ENCODE measurements around the gene TINAGL1. TPM values are rescaled to one million over a fixed set of nuclear protein-coding genes. Genes with fewer than 3 reads are reported as not detected.
"Not testable (repeated sequence)": the region's sequence is repeated elsewhere in the genome, so short reads cannot be mapped to it uniquely, and the experiment has no call there.

The TINAGL1 gene
- total RNA-seq, 2 donors from 2014 or later: not detected

DNA sequence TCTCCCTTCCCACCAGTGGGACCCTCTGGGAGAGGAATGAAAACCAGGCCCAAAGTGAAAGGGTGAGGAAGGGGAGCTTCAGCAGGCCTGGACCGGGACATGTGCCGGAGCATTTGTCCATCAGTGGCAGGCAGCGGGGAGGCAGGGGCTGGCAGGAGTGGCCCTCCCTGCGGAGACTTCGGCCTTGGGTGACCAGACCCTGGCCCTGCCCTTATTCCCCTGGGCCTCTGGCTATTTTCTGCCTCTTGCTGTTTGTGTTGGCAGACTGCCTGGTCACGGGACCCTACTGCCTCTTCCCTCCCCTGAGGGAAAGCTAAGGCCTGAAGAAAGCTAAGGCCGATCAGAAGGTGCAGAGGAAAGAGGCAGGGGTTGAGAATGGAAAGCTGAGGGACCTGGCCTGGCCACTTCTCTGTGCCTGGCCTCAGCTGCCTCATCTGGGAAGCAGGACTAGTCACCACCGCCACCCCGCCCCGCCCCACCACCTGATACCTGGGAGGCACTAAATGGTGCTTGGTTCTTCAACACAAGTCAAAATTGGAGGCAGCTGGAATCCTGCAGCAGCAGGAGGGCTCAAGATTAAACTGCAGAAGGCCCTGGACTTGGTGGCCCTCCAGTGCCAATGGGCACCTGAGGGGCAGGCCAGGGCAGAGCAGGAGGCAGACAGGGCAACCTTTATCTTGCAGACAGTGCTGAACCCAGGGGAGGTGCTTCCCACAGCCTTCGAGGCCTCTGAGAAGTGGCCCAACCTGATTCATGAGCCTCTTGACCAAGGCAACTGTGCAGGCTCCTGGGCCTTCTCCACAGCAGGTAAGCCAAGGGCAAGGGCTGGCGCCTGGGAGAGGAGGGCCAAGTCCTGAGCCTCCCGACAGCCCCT is 7.9 kb downstream of the TINAGL1 start:
- Mint-ChIP-seq H3K4me3 (no peak overlapping the region), H3K27me3 (peaks cover 0 to 6% of the 10 kb centered on the region in 2 donors), H3K4me1 (ENCODE audit: low read depth in 2 of 2) (peaks cover 0 to 2% of the 10 kb centered on the region in 2 donors), H3K27ac (no peak overlapping the region), H3K9me3 (no peaks in the 10 kb centered on the region), H3K36me3 (no peaks in the 10 kb centered on the region)
- ATAC-seq (no peak), DNase-seq (ENCODE audit: low spot score) (no peak)

DNA sequence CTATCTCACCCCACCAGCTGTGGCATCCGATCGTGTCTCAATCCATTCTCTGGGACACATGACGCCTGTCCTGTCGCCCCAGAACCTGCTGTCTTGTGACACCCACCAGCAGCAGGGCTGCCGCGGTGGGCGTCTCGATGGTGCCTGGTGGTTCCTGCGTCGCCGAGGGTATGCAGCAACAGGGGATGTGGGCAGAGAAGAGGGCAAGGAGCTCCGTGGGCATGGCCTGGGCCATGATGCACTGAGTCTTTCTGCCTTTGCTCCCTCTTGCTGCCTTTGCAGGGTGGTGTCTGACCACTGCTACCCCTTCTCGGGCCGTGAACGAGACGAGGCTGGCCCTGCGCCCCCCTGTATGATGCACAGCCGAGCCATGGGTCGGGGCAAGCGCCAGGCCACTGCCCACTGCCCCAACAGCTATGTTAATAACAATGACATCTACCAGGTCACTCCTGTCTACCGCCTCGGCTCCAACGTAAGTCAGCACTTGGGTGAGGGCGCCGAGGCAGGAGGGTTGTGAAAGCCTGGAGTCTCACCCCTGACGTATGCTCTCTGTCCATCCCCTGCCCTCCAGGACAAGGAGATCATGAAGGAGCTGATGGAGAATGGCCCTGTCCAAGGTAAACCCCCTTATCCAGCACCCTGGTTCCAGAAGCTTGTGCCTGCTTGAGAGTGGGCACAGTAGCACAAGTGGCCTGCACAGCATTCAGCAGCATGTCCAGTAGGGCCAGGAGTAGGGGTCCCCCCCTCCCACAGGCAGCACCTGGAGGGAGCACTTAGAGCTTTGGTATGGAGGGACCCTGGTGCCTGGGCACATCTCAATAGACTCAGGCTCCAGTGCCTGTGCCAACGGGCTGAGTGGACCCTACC is 8.8 kb downstream of the TINAGL1 start:
- no peak overlapping the region for H3K4me3 Mint-ChIP-seq
- no peak for ATAC-seq

DNA sequence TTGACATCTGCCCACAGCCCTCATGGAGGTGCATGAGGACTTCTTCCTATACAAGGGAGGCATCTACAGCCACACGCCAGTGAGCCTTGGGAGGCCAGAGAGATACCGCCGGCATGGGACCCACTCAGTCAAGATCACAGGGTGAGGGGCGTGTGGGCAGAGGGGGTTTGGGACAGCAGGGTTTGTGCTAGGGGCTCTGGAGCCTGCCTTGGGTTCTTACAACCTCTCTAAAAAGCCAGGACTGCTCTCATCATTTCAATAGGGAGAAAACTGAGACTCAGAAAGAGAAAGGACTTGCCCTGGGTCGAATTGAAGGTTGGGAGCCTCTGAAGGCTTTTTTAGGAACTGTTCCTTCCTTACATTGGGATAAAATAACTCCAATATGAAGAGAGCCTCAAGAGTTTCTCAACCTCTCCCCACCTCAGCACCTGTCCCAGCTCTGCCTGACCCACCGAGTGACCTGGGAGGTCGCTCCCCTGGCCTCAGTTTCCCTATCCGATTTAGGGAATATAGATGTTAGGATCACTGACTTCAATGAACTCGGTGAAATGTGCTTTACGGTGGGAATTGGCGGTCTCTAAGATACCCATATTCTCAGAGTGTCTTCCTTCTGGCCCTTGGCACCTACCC is 9.5 kb downstream of the TINAGL1 start:
- no peak overlapping the region for H3K27ac Mint-ChIP-seq
- H3K9me3 Mint-ChIP-seq: no peaks in the 10 kb centered on the region
- ATAC-seq (no peak), DNase-seq (ENCODE audit: low spot score) (no peak)
- peaks cover 0 to 3% of the 10 kb centered on the region in 2 donors for H3K4me1 Mint-ChIP-seq (ENCODE audit: low read depth in 2 of 2)
- H3K4me3 Mint-ChIP-seq: no peak overlapping the region
- H3K27me3 Mint-ChIP-seq: peaks cover under 1 to 11% of the 10 kb centered on the region in 2 donors
- no peaks in the 10 kb centered on the region for H3K36me3 Mint-ChIP-seq

More for the DNA sequence above, 8.8 kb downstream of the TINAGL1 start:
- peaks cover 0 to 9% of the 10 kb centered on the region in 2 donors for H3K27me3 Mint-ChIP-seq
- DNase-seq (ENCODE audit: low spot score): no peak
- no peaks in the 10 kb centered on the region for H3K9me3 Mint-ChIP-seq
- H3K36me3 Mint-ChIP-seq: no peaks in the 10 kb centered on the region
- peaks cover 0 to 3% of the 10 kb centered on the region in 2 donors for H3K4me1 Mint-ChIP-seq (ENCODE audit: low read depth in 2 of 2)
- no peak overlapping the region for H3K27ac Mint-ChIP-seq

DNA sequence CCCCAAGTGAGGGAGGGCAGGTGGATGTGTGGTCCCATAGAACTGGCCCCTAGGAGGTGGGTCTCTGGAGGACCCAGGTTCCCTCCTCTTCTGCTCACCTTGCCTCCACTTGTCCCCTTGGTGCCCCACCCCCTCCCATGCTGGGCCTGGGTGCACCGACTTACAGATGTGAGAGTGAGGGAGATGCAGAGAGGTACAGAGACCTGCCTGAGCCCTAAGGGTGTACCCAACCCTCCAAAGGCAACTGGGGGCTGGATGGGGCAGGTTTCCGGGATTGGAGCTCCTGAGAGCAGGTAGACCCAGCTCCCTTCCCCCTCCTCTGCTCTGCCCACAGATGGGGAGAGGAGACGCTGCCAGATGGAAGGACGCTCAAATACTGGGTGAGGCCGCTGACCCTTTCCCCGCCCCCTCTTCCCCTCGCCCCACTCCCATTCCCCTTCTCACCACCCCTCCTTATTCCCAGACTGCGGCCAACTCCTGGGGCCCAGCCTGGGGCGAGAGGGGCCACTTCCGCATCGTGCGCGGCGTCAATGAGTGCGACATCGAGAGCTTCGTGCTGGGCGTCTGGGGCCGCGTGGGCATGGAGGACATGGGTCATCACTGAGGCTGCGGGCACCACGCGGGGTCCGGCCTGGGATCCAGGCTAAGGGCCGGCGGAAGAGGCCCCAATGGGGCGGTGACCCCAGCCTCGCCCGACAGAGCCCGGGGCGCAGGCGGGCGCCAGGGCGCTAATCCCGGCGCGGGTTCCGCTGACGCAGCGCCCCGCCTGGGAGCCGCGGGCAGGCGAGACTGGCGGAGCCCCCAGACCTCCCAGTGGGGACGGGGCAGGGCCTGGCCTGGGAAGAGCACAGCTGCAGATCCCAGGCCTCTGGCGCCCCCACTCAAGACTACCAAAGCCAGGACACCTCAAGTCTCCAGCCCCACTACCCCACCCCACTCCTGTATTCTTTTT is 10.3 kb downstream of the TINAGL1 start:
- Mint-ChIP-seq H3K4me1 (ENCODE audit: low read depth in 2 of 2) (peaks cover 0 to 3% of the 10 kb centered on the region in 2 donors), H3K27ac (no peak overlapping the region), H3K27me3 (peaks cover 9 to 17% of the 10 kb centered on the region in 2 donors), H3K36me3 (no peaks in the 10 kb centered on the region), H3K9me3 (no peaks in the 10 kb centered on the region), H3K4me3 (no peak overlapping the region)
- no peak for ATAC-seq
- DNase-seq (ENCODE audit: low spot score): no peak

DNA sequence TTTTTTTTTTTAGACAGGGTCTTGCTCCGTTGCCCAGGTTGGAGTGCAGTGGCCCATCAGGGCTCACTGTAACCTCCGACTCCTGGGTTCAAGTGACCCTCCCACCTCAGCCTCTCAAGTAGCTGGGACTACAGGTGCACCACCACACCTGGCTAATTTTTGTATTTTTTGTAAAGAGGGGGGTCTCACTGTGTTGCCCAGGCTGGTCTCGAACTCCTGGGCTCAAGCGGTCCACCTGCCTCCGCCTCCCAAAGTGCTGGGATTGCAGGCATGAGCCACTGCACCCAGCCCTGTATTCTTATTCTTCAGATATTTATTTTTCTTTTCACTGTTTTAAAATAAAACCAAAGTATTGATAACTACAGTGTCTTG is 11.0 kb downstream of the TINAGL1 start:
- H3K27ac Mint-ChIP-seq; H3K4me1 Mint-ChIP-seq (ENCODE audit: low read depth in 2 of 2); H3K9me3 Mint-ChIP-seq; H3K36me3 Mint-ChIP-seq; H3K4me3 Mint-ChIP-seq; ATAC-seq; DNase-seq (ENCODE audit: low spot score): not testable (repeated sequence)
- H3K27me3 Mint-ChIP-seq: peaks cover 15 to 23% of the 10 kb centered on the region in 2 donors

DNA sequence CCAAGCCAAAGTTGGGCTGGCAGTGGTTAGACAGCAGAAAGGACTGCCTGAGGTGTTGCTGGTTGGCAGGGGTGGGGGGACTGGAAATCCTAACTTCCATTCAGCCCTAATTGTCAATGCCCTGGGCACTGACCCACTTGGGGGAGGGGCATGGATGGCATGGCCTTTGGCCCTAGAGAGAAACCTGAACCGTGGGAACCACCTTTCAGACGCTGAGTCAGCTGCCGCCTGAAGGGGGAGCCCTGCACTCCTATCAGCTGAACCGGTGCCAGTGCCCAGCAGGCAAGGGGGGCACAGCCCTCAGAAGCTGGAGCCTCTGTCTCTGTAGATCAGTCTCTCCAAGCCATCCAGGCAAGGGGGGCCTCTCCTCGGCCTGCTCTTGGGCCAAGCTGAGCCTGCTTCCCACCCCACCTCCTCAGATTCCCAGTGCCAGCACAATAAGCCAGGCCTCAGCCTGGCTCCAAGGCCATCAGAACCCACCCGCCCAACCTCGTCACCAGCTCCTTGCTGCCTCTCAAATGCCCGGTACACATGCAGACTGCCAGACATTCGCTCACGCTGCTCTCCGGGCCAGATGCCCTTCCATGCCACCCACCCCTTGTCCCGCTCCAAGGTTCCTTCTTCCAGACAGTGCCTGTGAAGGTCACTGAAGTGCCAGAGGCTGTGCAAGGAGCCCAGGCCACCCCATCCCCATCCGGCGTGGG is 11.6 kb downstream of the TINAGL1 start:
- ATAC-seq (peak; percentile 56 to 63), DNase-seq (ENCODE audit: low spot score) (peak; percentile 68)
- Mint-ChIP-seq H3K4me3 (no peak overlapping the region), H3K27ac (no peak overlapping the region), H3K36me3 (no peaks in the 10 kb centered on the region), H3K27me3 (peaks cover 19 to 23% of the 10 kb centered on the region in 2 donors), H3K9me3 (no peaks in the 10 kb centered on the region), H3K4me1 (ENCODE audit: low read depth in 2 of 2) (peaks cover 0 to 3% of the 10 kb centered on the region in 2 donors)

DNA sequence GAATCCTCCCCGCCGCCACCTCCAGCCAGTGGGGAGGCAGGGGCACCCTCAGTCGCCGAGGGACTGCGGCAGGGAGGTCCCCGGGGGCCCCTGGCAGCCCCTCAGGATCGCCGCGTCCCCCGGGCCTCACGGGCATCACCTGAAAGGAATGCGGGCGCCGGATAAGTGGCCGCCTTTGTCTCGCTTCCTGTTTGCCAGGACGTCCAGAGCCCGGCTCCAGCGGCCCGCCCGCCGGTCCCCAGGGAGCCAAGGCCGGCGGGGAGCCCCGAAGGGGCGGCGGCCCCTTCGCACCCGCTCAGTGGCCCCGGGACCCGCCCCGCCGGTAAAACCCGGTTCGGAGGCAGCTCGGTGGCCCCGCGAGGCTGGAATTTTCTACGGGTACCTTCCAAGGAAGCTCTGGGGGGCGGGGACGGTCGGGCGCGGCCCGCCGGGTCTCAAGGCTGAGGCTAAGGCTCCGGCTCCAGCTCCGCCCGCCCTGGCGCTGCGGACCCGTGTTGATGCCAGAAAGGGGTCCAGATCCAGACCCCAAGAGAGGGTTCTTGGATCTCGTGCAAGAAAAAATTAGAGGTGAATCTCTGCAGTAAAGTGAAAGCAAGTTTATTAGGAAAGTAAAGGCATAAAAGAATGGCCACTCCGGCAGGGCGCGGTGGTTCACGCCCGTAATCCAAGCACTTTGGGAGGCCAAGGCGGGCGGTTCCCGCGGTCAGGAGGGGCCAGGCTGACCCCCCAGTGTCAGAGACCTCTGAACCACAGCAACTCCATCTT is 12.6 kb downstream of the TINAGL1 start:
- Mint-ChIP-seq H3K9me3 (no peaks in the 10 kb centered on the region), H3K27me3 (peaks cover 19 to 23% of the 10 kb centered on the region in 2 donors), H3K36me3 (no peaks in the 10 kb centered on the region), H3K4me1 (ENCODE audit: low read depth in 2 of 2) (peaks cover 0 to 5% of the 10 kb centered on the region in 2 donors), H3K27ac (no peak overlapping the region), H3K4me3 (no peak overlapping the region)
- DNase-seq (ENCODE audit: low spot score) (no peak), ATAC-seq (no peak)

DNA sequence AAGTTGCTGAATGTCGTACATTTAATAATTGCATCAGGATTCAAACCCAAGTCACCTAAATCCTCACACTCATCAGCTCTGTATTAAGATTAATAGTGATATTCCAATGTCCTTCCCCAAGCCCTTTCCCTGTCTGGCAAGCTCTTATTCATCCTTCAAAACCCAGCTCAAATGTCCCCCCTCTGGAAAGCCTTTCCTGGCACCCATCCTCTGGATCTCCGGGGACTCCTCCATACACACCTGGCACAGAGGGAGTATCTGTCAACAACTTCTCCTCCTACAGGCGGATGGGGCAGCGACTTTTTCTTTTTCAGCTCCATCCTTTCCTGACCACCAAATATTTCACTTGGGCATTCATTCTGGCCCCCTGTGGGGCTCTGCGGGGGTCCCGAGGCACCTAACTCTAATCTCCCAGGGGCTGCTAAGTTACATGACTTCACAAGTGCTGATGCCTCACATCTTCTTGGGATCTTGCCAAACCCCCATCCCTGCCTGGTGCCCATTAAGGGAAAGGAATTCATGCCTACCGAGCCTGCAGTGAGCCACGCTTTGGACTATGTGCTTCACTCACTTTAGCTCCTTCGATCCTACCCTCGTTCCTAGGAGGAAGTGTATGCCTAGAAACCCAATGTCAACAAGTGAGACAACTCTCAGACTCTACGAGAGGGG is 15.2 kb downstream of the TINAGL1 start:
- H3K4me3 Mint-ChIP-seq: no peak overlapping the region
- ATAC-seq (no peak), DNase-seq (ENCODE audit: low spot score) (no peak)
- H3K9me3 Mint-ChIP-seq: no peaks in the 10 kb centered on the region
- H3K27ac Mint-ChIP-seq: no peak overlapping the region
- no peaks in the 10 kb centered on the region for H3K36me3 Mint-ChIP-seq
- peaks cover 0 to 5% of the 10 kb centered on the region in 2 donors for H3K4me1 Mint-ChIP-seq (ENCODE audit: low read depth in 2 of 2)
- peaks cover 26 to 32% of the 10 kb centered on the region in 2 donors for H3K27me3 Mint-ChIP-seq

DNA sequence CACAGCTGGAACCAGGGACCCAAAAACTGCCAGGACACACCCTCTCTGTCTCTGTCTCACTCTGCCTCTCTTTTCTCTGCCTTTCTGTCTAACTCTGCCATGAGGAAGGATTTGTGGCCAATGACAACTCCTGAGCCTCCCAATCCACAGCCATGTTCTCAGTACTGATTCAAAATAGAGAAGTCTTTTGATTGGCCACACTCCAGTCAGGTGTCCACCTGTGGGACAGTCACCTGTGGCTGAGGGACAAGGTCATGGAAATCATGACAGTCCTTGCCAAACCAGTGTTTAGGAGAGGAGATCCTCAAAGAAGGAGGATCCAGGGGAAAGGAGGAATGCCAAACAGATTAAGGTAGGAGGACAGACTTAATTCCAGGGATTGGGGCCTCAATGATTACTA is 15.8 kb downstream of the TINAGL1 start:
- Mint-ChIP-seq H3K9me3 (no peaks in the 10 kb centered on the region), H3K27me3 (peaks cover 26 to 34% of the 10 kb centered on the region in 2 donors), H3K4me3 (no peak overlapping the region), H3K36me3 (no peaks in the 10 kb centered on the region), H3K4me1 (ENCODE audit: low read depth in 2 of 2) (peaks cover 0 to 5% of the 10 kb centered on the region in 2 donors), H3K27ac (no peak overlapping the region)
- ATAC-seq (no peak), DNase-seq (ENCODE audit: low spot score) (no peak)

DNA sequence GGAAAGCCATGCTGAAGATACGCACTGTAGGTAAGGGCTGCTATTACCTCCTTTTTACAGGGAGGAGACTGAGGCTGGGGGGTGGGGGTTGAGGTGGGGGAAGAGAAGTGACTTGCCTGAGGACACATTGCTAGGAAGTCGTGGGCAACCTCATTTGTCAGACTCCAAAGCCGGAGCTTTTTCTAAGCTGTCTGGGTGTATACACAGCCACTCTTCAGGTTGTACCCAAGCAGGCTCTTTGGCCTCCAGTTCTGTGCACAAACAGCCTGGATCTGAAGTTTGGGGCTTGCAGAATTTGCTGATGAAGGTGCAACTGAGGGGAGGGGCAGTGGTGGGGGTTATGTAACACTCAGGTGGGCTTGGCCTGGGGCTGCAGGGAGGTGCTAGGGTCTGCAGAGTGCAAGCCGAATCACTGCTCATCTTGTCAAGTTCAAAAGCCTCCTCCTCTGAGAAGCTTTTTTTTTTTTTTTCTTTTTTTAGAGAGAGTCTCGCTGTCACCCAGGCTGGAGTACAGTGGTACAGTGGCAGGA is 16.9 kb downstream of the TINAGL1 start:
- no peak for DNase-seq (ENCODE audit: low spot score)
- no peak overlapping the region for H3K27ac Mint-ChIP-seq
- no peaks in the 10 kb centered on the region for H3K36me3 Mint-ChIP-seq
- ATAC-seq: no peak
- no peaks in the 10 kb centered on the region for H3K9me3 Mint-ChIP-seq
- H3K4me3 Mint-ChIP-seq: no peak overlapping the region
- peaks cover 0 to 5% of the 10 kb centered on the region in 2 donors for H3K4me1 Mint-ChIP-seq (ENCODE audit: low read depth in 2 of 2)
- peaks cover 26 to 31% of the 10 kb centered on the region in 2 donors for H3K27me3 Mint-ChIP-seq
